H1 (cell line): ENCODE results near the gene ANKS1A. TPM values are rescaled to one million over a fixed set of nuclear protein-coding genes. Genes with fewer than 3 reads are reported as not detected.

Source experiments
- CTCF ChIA-PET: fragments of 300-600 bp; sonication (Branson Sonifier 250); formaldehyde crosslinking; loops from one replicate; lab custom pipeline; 2021; ENCODE audit not compliant: partially characterized antibody; lab: Charles Lee
- POLR2A ChIA-PET: fragments of 300-600 bp; sonication (Branson Sonifier 250); formaldehyde crosslinking; loops from one replicate; lab custom pipeline; 2021; ENCODE audit warnings: inconsistent platforms; ENCODE audit not compliant: partially characterized antibody; lab: Charles Lee
- DNase-seq, 2 experiments: peaks; one replicate each; pipeline versions ENCODE4 v3.0.0 to v3.0.0-alpha.2; 2010 to 2022; ENCODE audit warnings: low spot score in 2 of 2, low read depth in 1 of 2, mixed read lengths in 1 of 2
- FAIRE-seq: peaks from 2 replicates; lab custom pipeline; 2011; peaks lifted over from hg19 to GRCh38; lab: Jason Lieb, UNC
- H2AFZ ChIP-seq: 2 replicates; pipeline ENCODE4 v1.8.1; 2012; ENCODE audit warnings: low read length, inconsistent platforms
- H2AK5ac ChIP-seq: 2 replicates; pipeline ENCODE4 v1.6.1; 2013; ENCODE audit warnings: low read depth, low read length
- H2BK120ac ChIP-seq: replicated peaks from 2 replicates; pipeline ENCODE3; 2013; ENCODE audit warnings: low read depth, low read length, inconsistent platforms
- H2BK12ac ChIP-seq: 2 replicates; pipeline ENCODE4 v1.6.1; 2013; ENCODE audit warnings: low read depth, low read length
- H2BK15ac ChIP-seq: 2 replicates; pipeline ENCODE4 v1.6.1; 2013; ENCODE audit warnings: low read length
- H2BK20ac ChIP-seq: 2 replicates; pipeline ENCODE4 v1.6.1; 2013; ENCODE audit warnings: low read length
- H2BK5ac ChIP-seq: 2 replicates; pipeline ENCODE4 v1.6.1; 2013; ENCODE audit warnings: low read depth, low read length
- H3K14ac ChIP-seq: 2 replicates; pipeline ENCODE4 v1.6.1; 2013; ENCODE audit warnings: inconsistent platforms; ENCODE audit not compliant: insufficient read length
- H3K18ac ChIP-seq: 2 replicates; pipeline ENCODE4 v1.6.1; 2013; ENCODE audit warnings: low read length; ENCODE audit errors: extremely low read depth
- H3K23ac ChIP-seq: 2 replicates; pipeline ENCODE4 v1.6.1; 2013; ENCODE audit warnings: inconsistent platforms; ENCODE audit not compliant: insufficient read length
- H3K23me2 ChIP-seq: 2 replicates; pipeline ENCODE4 v1.6.1; 2013; ENCODE audit warnings: low read depth, low read length
- H3K27ac ChIP-seq: 2 replicates; pipeline ENCODE4 v1.6.1; 2011; ENCODE audit warnings: low read depth, low read length, inconsistent platforms
- H3K27me3 ChIP-seq, 4 experiments: replicated peaks in 1 of 4; 1 replicate in 1 of 4; 2 replicates in 3 of 4; pipeline versions ENCODE4 v1.6.1 to v1.8.1; 2011 to 2013; ENCODE audit warnings: low read length in 3 of 4, mild to moderate bottlenecking in 3 of 4, inconsistent platforms in 2 of 4, mixed read lengths in 2 of 4, moderate library complexity in 1 of 4; ENCODE audit not compliant: control insufficient read depth in 3 of 4, insufficient read depth in 3 of 4; ENCODE audit errors: extremely low read depth in 1 of 4
- H3K36me3 ChIP-seq, 4 experiments: 2 replicates each; pipeline versions ENCODE4 v1.6.1 to v1.8.1; 2011 to 2013; ENCODE audit warnings: mild to moderate bottlenecking in 4 of 4, low read length in 3 of 4, moderate library complexity in 2 of 4, control low read depth in 1 of 4, inconsistent platforms in 1 of 4; ENCODE audit not compliant: insufficient read depth in 4 of 4, control insufficient read depth in 2 of 4
- H3K4ac ChIP-seq: replicated peaks from 2 replicates; pipeline ENCODE3; 2013; ENCODE audit warnings: low read length, low read depth, mixed read lengths, inconsistent platforms; ENCODE audit not compliant: insufficient read length
- H3K4me1 ChIP-seq, 4 experiments: replicated peaks in 1 of 4; 1 replicate in 1 of 4; 2 replicates in 3 of 4; pipeline versions ENCODE4 v1.6.1 to v1.8.1; 2011 to 2013; ENCODE audit warnings: low read length in 3 of 4, inconsistent platforms in 2 of 4, mixed read lengths in 1 of 4; ENCODE audit not compliant: insufficient read depth in 4 of 4, control insufficient read depth in 3 of 4
- H3K4me2 ChIP-seq, 2 experiments: 2 replicates each; pipeline versions ENCODE4 v1.6.1 to v1.8.1; 2011 to 2013; ENCODE audit warnings: low read depth in 2 of 2, low read length in 2 of 2, control low read depth in 1 of 2, inconsistent platforms in 1 of 2, mild to moderate bottlenecking in 1 of 2; ENCODE audit not compliant: insufficient read depth in 1 of 2
- H3K4me3 ChIP-seq, 4 experiments: fragments of 200-600, 300-600 bp in 1 of 4; sonication (generic), shearing (Covaris generic), sonication (Bioruptor Twin) in 1 of 4; 2 replicates each; pipeline versions ENCODE4 v1.5.1 to v1.8.1; 2011 to 2016; ENCODE audit warnings: low read length in 4 of 4, low read depth in 3 of 4, control low read depth in 2 of 4, inconsistent platforms in 2 of 4, mild to moderate bottlenecking in 2 of 4, mixed read lengths in 1 of 4, moderate library complexity in 1 of 4; ENCODE audit not compliant: insufficient read depth in 2 of 4; ENCODE audit errors: extremely low read depth in 1 of 4
- H3K56ac ChIP-seq: replicated peaks from 2 replicates; pipeline ENCODE3; 2013; ENCODE audit warnings: low read depth, mild to moderate bottlenecking, mixed read lengths, low read length, inconsistent platforms; ENCODE audit not compliant: insufficient read length
- H3K79me1 ChIP-seq: 2 replicates; pipeline ENCODE4 v1.6.1; 2013; ENCODE audit warnings: low read depth, low read length, control low read depth
- H3K79me2 ChIP-seq, 2 experiments: 2 replicates each; pipeline versions ENCODE4 v1.6.1 to v1.8.1; 2012 to 2013; ENCODE audit warnings: low read length in 2 of 2, mild to moderate bottlenecking in 2 of 2, inconsistent platforms in 1 of 2; ENCODE audit not compliant: insufficient read depth in 2 of 2, control insufficient read depth in 1 of 2
- H3K9ac ChIP-seq, 4 experiments: replicated peaks in 1 of 4; 1 replicate in 1 of 4; 2 replicates in 3 of 4; pipeline versions ENCODE4 v1.6.1 to v1.8.1; 2011 to 2013; ENCODE audit warnings: low read depth in 3 of 4, low read length in 3 of 4, control low read depth in 2 of 4, mild to moderate bottlenecking in 2 of 4, moderate library complexity in 2 of 4, inconsistent platforms in 1 of 4; ENCODE audit errors: extremely low read depth in 1 of 4
- H3K9me3 ChIP-seq, 2 experiments: 2 replicates each; pipeline versions ENCODE4 v1.6.1 to v1.8.1; 2012 to 2013; ENCODE audit warnings: mild to moderate bottlenecking in 2 of 2, moderate library complexity in 2 of 2, control low read depth in 1 of 2, inconsistent platforms in 1 of 2, low read depth in 1 of 2, low read length in 1 of 2, mixed read lengths in 1 of 2; ENCODE audit not compliant: insufficient read depth in 2 of 2
- H4K20me1 ChIP-seq, 2 experiments: replicated peaks in 1 of 2; 2 replicates each; pipeline versions ENCODE3 to v1.8.1; 2011 to 2013; ENCODE audit warnings: inconsistent platforms in 2 of 2, low read length in 2 of 2, mild to moderate bottlenecking in 1 of 2; ENCODE audit not compliant: insufficient read depth in 2 of 2, control insufficient read depth in 1 of 2
- H4K5ac ChIP-seq: 2 replicates; pipeline ENCODE4 v1.6.1; 2013; ENCODE audit warnings: low read length, low read depth, mixed read lengths, inconsistent platforms; ENCODE audit not compliant: insufficient read length
- H4K8ac ChIP-seq: 2 replicates; pipeline ENCODE4 v1.8.0; 2013; ENCODE audit warnings: mild to moderate bottlenecking, moderate library complexity, low read length, inconsistent platforms; ENCODE audit not compliant: insufficient read depth; ENCODE audit errors: extremely low read depth
- H4K91ac ChIP-seq: replicated peaks from 2 replicates; pipeline ENCODE3; 2013; ENCODE audit warnings: low read length, mixed read lengths, inconsistent platforms; ENCODE audit not compliant: insufficient read length
- BACH1 ChIP-seq: IDR thresholded peaks from 2 replicates; pipeline ENCODE4 v1.6.1; 2012; ENCODE audit warnings: low read length, improper control_type of control experiment
- BRCA1 ChIP-seq: IDR thresholded peaks from 2 replicates; pipeline ENCODE4 v1.6.1; 2012; ENCODE audit warnings: low read depth, low read length, improper control_type of control experiment
- CBX5 ChIP-seq: fragments of 300-800, 300-1000 bp; sonication (generic); IDR thresholded peaks from 2 replicates; pipeline ENCODE4 v1.7.1; 2016; ENCODE audit warnings: antibody characterized with exemption, low read length, low read depth
- FOSL1 ChIP-seq: IDR thresholded peaks from 2 replicates; pipeline ENCODE4 v1.6.1; 2011; ENCODE audit warnings: mild to moderate bottlenecking, low read depth, low read length, moderate library complexity; ENCODE audit not compliant: insufficient read depth
- NANOG ChIP-seq: IDR thresholded peaks from 2 replicates; pipeline ENCODE4 v1.6.1; 2011; ENCODE audit warnings: low read length, low read depth, mild to moderate bottlenecking, inconsistent platforms; ENCODE audit not compliant: insufficient read depth, poor library complexity, severe bottlenecking
- NRF1 ChIP-seq: IDR thresholded peaks from 2 replicates; pipeline ENCODE4 v1.6.1; 2011; ENCODE audit warnings: mild to moderate bottlenecking, low read depth, low read length, improper control_type of control experiment
- PHF8 ChIP-seq: fragments of 200-600 bp; sonication (generic); conservative IDR thresholded peaks from 2 replicates; pipeline ENCODE4 v1.7.1; 2012; ENCODE audit warnings: low read depth, mild to moderate bottlenecking, inconsistent platforms, low read length, moderate library complexity
- POU5F1 ChIP-seq: IDR thresholded peaks from 2 replicates; pipeline ENCODE4 v1.6.1; 2011; ENCODE audit warnings: low read depth, mild to moderate bottlenecking, low read length, moderate library complexity
- RFX5 ChIP-seq: IDR thresholded peaks from 2 replicates; pipeline ENCODE4 v1.6.1; 2011; ENCODE audit warnings: low read depth, low read length, improper control_type of control experiment, borderline replicate concordance
- SIN3A ChIP-seq, 2 experiments: IDR thresholded peaks in 1 of 2; conservative IDR thresholded peaks in 1 of 2; 2 replicates each; pipeline ENCODE4 v1.6.1; 2011 to 2012; ENCODE audit warnings: low read length in 2 of 2, improper control_type of control experiment in 1 of 2, low read depth in 1 of 2, mild to moderate bottlenecking in 1 of 2
- SIX5 ChIP-seq: IDR thresholded peaks from 2 replicates; pipeline ENCODE4 v1.6.1; 2011; ENCODE audit warnings: mild to moderate bottlenecking, low read depth, low read length
- TEAD4 ChIP-seq: IDR thresholded peaks from 2 replicates; pipeline ENCODE4 v1.6.1; 2012; ENCODE audit warnings: low read depth, low read length, inconsistent platforms, mixed read lengths
- ZNF274 ChIP-seq: IDR thresholded peaks from 2 replicates; pipeline ENCODE4 v1.7.0; 2012; ENCODE audit warnings: low read length, borderline replicate concordance; ENCODE audit errors: extremely low read depth
- WGBS, 2 experiments: shearing (Covaris generic) in 1 of 2; methylation state at CpG; one replicate each; pipeline versions ENCODE4 v1.1.6 to v1.1.7; 2013 to 2015; ENCODE audit warnings: low lambda C conversion rate in 2 of 2, mixed read lengths in 2 of 2, inconsistent platforms in 1 of 2, low coverage in 1 of 2, missing lambda C conversion rate in 1 of 2; ENCODE audit not compliant: insufficient replicate concordance in 2 of 2, insufficient coverage in 1 of 2, insufficient read length in 1 of 2; ENCODE audit errors: extremely low coverage in 1 of 2, missing lambda C conversion rate in 1 of 2; 5-methylcytosine and 5-hydroxymethylcytosine counted together
- polyA plus RNA-seq, 7 experiments: library from polyadenylated mRNA; depleted of rRNA in 3 of 7; stranded (reverse) in 5 of 7; unstranded in 2 of 7; fragments of >200 nt in 5 of 7; fragments of 200-250 nt in 2 of 7; gene quantifications; 1 replicate in 5 of 7; 2 replicates in 1 of 7; 4 replicates in 1 of 7; pipeline versions ENCODE4 v1.2.1 to v1.2.3, GENCODE V29; 2011 to 2013; ENCODE audit warnings: missing spikeins in 2 of 7, mixed read lengths in 2 of 7
- total RNA-seq: library from RNA; stranded (reverse); fragmentation: NEBNext Ultra II Directional; extraction: Animal tissue kit (Norgen Biotek cat#: 25700); gene quantifications from 2 replicates; pipeline ENCODE4 v1.2.1, GENCODE V29; 2021

The ANKS1A gene
- total and polyA plus RNA-seq, 2 of the 8 experiments (the other 6 are each of a cell fraction or from before 2014, with no cell fraction given) = 9.8 to 30.9 TPM

- FAIRE-seq = no peak
- TF ChIP-seq ZNF274 (no peak), PHF8 (no peak), POU5F1 (no peak), SIX5 (no peak), CBX5 (no peak), BRCA1 (no peak), TEAD4 (no peak), SIN3A (conservative IDR thresholded peaks at IDR 0.05 in 1 of 2, IDR thresholded peaks at IDR 0.05 in 1 of 2; ENCODE audit: low read depth in 1 of 2, low read length in 2 of 2) (no peak), FOSL1 (no peak), NANOG (no peak), BACH1 (no peak), NRF1 (no peak), RFX5 (no peak)
These were observed 201.7 kb downstream of the ANKS1A start for GRCh38 chr6:35090734-35091133.

More at GRCh38 chr6:35090734-35091133, 201.7 kb downstream of the ANKS1A start:
- H2BK20ac ChIP-seq = no peak overlapping the region
- H4K5ac ChIP-seq = no peak overlapping the region
- no peak overlapping the region for H4K91ac ChIP-seq
- no peaks in the 10 kb centered on the region for H3K23me2 ChIP-seq
- H3K14ac ChIP-seq = no peak overlapping the region
- H2BK12ac ChIP-seq = no peak overlapping the region
- no peak overlapping the region for H3K4ac ChIP-seq
- no peak overlapping the region for H3K23ac ChIP-seq
- no peak overlapping the region for H3K9ac ChIP-seq
- no peak overlapping the region for H3K27ac ChIP-seq
- H2AFZ ChIP-seq = no peak overlapping the region
- WGBS, 2 experiments = 96% methylated on average over 10 of the region's 10 CpGs; no CpG with 5 or more reads in 1 of the 2 experiments
- no peaks in the 10 kb centered on the region for H3K9me3 ChIP-seq
- H2BK120ac ChIP-seq = no peak overlapping the region
- no peak overlapping the region for H4K8ac ChIP-seq
- H3K79me2 ChIP-seq = no peaks in the 10 kb centered on the region
- no peaks in the 10 kb centered on the region for H3K79me1 ChIP-seq
- peaks cover 0 to 8% (median 5%) of the 10 kb centered on the region in 4 experiments; a peak in 5 of 8 replicates for H3K36me3 ChIP-seq
- ChIA-PET POLR2A (no interaction called here), CTCF (interaction anchor here (0.8 to 4.8 kb wide), 10 partner anchors 12 to 104 kb away, joined by 3 to 20 read pairs (median 4); no protein-coding TSS in a partner anchor)
- no peaks in the 10 kb centered on the region for H4K20me1 ChIP-seq
- H2BK15ac ChIP-seq = no peak overlapping the region
- H2AK5ac ChIP-seq = no peak overlapping the region
- H3K4me1 ChIP-seq = peaks cover 0 to 3% (median 0%) of the 10 kb centered on the region in 4 experiments; a peak in 5 of 7 replicates
- H3K27me3 ChIP-seq = no peaks in the 10 kb centered on the region
- no peak overlapping the region for H3K18ac ChIP-seq
- no peak overlapping the region for H3K56ac ChIP-seq
- no peak overlapping the region for H3K4me3 ChIP-seq
- no peak overlapping the region for H3K4me2 ChIP-seq
- peak in 1 of 2 experiments; percentile 39 for DNase-seq
- no peak overlapping the region for H2BK5ac ChIP-seq
